Skeletal muscle cell (primary cell): Measurements from ENCODE around the gene PITPNC1.
"Not testable (repeated sequence)": the region's sequence is repeated elsewhere in the genome, so short reads cannot be mapped to it uniquely, and the experiment has no call there.

ENCODE experiments used
- DNase-seq: peaks from one replicate; pipeline ENCODE4 v3.0.0-alpha.2; 2010; ENCODE audit warnings: low read depth
- H3K4me3 ChIP-seq: 2 replicates; pipeline ENCODE4 v1.5.1; 2011; ENCODE audit warnings: low read depth, mild to moderate bottlenecking, control low read depth, low read length, moderate library complexity

The PITPNC1 gene

DNA sequence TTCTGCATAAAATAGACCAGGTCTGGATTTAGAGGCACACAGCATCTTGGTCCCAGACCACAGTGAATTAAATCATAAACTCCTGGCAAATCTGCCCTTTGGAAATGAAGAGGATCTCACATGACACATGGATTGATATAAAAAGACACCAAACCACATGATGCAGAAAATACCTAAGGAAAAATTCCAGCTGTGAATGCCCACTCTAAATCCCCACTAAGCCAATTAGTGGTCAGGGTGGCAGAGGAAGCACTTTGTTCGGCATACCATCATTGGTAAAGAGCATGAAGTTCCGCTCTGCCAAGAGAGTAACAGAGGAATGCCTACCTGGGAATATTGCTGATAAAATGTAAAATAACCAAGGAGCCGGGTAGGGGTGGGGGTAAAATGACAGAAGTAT, 308.3 kb downstream of the PITPNC1 start:
- no peak for DNase-seq
- H3K4me3 ChIP-seq: no peak overlapping the region

DNA sequence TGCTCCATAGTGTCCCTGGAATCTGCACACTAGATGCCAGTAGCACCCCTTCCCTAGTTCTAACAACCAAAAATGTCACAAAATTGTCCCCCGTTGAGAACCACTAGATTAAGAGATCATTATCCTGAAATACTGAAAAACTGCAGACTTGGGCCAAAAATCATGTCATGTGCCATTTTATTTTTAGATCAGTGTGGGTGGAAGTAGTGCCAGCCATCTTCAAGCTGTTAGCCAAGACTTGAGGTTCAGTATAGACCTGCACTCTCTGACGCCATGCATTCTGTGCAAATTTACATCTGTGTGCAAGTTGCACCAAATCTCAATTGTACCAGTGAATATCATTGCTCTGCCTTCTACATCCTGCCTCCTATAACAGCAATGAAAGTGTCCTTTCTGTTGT, 309.2 kb downstream of the PITPNC1 start:
- no peak overlapping the region for H3K4me3 ChIP-seq
- no peak for DNase-seq

DNA sequence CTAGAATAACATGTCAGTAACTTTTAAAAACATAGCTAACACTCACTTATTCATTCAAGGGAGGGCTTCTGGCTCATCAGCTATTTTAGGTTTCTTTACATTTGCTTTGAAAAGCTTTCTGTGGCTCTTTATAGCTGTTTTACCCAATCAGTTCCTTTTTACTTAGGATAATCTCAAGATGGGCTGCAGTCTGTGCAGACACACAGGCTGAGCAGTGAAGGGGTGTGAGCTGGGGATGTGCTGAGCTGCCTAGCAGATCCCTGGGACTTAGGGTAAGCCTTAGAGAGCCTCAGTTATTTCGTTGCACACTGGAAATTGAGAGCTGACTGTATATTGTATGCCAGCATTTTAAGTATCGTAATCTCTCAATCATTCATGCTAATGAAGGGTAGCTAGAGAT, 310.4 kb downstream of the PITPNC1 start:
- no peak overlapping the region for H3K4me3 ChIP-seq

DNA sequence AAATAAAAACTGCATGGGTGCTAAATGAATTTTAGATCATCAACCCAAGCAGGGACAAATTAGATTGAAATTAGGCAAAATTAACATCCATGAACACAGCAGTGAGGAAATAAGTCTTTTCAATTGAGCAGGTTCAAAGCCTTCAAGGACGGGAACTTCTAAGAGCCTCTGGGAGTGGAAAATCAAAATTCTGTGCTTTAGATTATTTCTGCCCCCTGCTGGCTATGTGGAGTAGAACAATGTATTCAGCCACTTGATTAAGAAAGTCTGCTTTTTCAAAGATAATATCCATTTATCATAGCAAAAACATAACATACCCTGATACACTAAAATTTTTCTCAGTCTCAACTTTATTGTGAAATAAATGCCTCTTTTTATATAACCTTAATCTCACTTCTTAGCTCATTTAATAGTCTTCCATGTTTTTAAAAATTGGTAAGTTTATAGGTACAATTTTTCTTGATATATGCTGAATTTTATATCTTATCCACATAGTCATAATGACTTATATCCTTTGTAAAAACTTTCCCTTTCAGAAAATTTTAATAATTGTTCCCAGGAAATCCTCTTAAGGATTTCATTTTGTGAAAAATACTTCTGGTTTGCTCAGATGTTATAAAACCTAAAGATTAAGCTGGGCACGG, 312.6 kb downstream of the PITPNC1 start:
- peak; percentile 21 for DNase-seq
- no peak overlapping the region for H3K4me3 ChIP-seq

More for the DNA sequence above, 310.4 kb downstream of the PITPNC1 start:
- DNase-seq: no peak

DNA sequence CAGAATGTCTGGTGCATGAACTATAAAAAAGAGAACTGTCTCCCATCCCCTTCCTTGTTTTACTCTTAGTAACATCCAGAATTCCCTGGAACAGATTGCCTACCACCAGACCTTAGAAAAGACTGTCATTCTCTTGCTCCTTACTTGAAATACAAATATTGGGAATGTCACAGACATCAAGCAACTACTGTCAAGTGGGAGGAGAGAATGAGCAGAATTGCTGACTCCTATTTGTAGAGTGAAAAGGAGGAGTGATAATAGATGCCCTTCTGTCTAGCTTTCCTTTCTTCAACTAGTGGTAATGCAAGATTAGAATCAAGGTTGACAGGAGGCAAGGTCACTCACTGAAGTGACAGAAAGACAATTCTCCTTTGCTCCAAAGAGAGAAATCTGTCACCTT, 316.7 kb downstream of the PITPNC1 start:
- no peak overlapping the region for H3K4me3 ChIP-seq
- DNase-seq: no peak

DNA sequence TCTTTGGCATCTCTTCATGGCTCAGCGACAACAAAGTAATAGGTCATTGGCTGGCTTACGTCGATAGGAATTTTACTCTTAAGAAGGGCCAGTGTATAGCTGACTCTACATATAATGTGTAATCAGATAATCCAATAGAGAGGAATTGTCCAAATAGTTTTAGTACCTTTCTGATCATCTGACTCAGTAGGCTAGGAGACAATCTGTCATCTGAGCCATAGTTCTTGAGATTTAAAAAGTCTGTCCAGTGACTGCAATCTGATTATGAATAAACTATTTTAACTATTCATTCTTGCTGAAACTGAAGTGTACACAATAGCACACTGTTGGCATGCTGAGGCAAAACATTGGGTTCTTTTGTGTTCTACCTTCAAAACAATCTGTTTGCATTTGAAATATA, 319.3 kb downstream of the PITPNC1 start:
- DNase-seq: no peak
- no peak overlapping the region for H3K4me3 ChIP-seq

DNA sequence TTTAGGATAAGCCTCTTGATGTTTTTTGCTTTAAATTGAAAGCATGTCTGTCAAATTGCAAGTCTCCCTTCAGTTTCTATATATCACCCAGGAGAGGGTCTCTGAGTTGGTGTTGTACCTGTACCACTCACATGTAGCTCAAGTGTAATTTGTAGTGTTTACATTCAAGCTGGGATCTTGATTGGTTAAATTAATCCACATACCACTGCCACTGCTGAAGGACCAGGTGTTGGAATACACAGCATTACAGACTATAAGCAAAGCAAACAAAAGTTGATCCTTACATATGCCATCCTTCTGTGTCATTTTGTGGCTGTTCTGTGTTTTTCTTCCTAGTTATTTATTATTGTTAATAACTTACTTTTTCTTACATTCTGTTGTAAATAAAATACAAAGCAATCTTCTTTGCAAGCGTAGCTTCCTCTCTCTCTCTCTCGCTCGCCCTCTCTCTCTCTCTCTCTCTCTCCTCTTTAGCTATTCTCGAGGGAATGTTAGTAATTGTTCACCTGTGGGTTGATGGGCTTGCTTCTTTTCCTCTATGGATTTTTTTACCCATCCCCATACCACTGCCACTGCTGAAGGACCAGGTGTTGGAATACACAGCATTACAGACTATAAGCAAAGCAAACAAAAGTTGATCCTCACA, 319.9 kb downstream of the PITPNC1 start:
- DNase-seq: no peak

DNA sequence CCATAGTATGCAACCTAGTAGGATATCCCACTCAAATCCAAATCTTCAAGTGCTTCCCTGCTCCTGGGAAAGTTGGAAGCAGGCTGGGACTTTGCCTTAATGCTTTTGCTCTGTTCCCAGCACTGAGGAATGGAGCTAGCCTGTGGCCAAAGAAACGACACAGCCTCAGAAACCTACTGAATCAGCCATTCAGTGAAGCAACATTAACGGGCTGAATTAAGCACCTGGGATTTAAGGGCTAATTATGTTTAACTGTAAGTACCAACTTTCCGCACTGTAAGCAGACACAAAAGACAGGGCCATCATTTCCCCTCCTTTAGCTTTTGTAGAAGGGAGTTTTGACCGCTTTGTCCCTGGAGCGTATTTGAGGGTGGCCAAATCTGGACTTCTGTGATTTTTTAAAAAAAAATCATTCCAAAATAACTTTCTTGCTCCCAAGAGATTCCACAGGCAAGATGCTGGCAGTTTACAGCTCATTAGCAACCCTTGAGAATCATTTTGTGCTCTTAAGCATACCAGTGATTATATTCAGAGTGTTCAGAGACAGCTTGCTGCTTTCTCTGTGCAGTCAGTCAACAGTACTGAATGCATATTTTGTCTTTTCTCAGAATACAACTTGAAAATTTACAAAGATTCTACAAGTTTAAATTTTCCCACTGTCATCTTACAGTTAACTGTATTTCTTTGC, 323.1 kb downstream of the PITPNC1 start:
- no peak overlapping the region for H3K4me3 ChIP-seq
- no peak for DNase-seq

More for the DNA sequence above, 319.9 kb downstream of the PITPNC1 start:
- no peak overlapping the region for H3K4me3 ChIP-seq

DNA sequence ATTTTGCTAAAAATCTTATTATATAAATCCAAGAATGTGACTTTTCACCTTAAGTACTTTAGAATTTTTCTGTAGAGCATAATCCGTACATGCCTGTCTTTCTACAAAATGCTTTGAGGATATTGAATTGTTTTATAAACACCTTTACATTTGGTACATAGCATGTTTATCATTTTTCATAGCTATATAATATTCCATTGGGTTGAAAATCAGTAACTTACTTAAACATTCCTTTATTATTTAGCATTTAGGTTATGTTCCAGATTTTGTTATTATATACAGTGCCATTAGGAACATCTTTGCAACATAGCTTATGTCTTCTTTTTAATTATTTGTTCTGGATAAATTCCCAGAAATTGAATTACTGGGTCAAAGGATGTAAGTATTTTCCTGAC, 323.6 kb downstream of the PITPNC1 start:
- H3K4me3 ChIP-seq: no peak overlapping the region
- no peak for DNase-seq

DNA sequence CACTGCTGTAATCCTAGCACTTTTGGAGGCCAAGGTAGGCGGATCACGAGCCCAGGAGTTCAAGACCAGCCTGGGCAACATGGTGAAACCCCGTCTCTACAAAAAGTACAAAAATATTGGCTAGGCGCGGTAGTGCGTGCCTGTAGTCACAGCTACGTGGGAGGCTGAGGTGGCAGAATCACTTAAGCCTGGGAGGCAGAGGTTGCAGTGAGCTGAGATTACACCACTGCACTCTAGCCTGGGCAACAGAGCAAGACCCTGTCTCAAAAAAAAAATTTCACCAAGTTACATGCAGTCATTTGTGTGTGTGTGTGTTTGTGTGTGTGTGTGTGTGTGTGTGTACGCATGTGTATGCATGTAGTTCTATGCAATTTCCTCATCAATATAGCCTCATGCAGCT, 325.8 kb downstream of the PITPNC1 start:
- not testable (repeated sequence) for DNase-seq, H3K4me3 ChIP-seq

DNA sequence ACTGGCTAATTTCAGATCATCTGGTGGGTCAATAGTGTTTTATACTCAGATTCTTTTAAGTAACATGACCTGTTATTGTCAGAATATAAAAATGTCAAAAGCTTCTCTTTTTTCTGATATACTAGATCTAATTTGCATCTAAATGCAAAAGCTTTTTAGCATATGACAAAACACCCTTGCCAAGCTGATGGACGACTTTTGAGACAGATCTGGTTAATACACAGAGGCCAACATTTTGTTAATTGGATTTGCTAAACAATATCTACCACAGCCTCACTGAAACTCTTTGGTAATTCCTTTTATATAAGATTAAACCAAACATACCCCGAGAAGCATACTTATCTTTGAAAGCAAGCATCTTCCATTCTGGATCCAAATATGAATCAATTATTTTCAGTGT, 330.4 kb downstream of the PITPNC1 start:
- H3K4me3 ChIP-seq: no peak overlapping the region
- DNase-seq: no peak

DNA sequence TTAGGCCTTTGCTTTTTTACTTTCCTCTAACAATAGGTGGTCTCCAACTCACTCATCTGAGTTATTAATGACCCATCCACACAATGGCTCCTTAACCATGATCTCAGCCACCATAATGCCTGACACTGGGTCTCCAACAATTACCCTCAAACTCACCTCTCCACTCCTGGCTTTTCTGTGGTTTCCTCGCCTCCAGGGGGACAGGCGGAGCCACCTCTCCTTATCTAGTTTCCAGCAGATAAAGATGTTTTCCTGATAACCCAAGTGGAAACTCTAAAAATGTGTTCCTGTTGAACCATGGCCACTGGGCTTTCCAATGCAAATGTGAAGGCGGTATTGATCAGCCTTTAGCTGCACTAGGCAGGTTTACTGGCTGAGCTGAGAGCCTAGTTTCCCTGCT, 331.3 kb downstream of the PITPNC1 start:
- DNase-seq: no peak

DNA sequence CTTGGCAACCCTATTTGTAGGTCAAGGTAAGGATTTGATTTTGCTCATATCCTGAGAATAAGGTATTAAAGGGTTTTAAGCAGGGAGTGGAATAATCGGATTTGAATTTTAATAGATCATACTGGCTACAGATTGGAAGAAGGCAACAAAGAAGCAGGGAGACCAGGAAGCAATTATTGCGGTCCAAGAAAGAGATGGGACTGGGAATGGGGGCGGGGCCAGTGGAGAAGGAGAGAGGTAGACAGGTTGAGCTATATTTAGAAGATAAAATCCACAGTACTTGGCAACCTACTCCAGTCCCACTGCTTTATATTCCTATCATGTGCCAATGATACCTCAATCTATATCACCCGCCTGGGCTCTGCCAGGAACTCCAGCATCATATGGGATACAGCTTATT, 334.8 kb downstream of the PITPNC1 start:
- no peak for DNase-seq
- H3K4me3 ChIP-seq: no peak overlapping the region

More for the DNA sequence above, 331.3 kb downstream of the PITPNC1 start:
- H3K4me3 ChIP-seq: no peak overlapping the region

DNA sequence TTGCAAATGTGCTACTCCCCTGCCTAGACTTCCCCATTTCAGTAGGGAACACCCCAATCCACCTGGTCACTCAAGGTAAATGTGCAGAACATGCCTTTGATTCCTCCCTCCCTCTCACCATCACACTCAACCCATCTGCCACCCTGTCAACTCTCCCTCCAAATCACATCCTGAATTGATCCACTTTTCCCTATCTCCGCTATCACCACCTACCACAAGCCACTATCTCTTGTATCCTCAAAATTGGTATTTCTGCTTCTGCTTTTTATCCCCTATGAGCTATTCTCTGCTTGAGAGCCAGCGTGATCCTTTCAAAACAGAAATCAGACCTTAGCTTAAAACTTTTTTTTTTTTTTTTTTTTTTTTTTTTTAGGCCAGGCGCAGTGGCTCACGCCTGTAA, 335.3 kb downstream of the PITPNC1 start:
- no peak for DNase-seq
- no peak overlapping the region for H3K4me3 ChIP-seq

DNA sequence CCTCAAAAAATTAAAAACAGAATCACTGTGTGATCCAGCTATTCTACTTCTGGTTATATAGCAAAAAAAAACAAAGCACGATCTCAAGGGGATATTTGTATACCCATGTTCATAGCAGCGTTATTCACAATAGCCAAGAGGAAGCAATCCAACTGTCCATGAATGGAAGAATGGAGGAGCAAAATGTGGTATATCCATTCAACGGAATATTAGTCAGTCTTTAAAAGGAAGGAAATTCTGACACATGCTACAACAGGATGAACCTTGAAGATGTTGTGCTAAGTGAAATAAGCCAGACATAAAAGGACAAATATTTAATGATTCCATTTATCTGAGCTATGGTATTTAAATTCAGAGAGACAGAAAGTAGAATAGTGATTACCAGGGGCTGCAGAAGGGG, 336.1 kb downstream of the PITPNC1 start:
- DNase-seq: no peak
- no peak overlapping the region for H3K4me3 ChIP-seq

DNA sequence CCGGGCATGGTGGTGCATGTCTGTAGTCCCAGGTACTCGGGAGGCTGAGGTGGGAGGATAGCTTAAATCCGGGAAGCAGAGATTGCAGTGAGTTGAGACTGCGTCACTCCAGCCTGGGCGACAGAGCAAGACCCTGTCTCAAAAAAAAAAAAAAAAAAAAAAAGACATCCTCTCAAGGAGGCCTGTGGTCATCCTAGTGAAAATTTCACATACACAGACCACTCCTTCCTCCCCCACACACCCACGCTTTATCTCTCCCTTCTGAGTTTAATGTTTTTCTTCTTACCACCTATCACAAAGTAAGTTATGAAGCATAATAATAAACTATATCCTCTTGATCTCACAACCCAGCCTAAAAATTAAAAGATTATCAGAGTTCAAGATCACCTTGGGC, 339.3 kb downstream of the PITPNC1 start:
- DNase-seq: no peak
- H3K4me3 ChIP-seq: no peak overlapping the region

DNA sequence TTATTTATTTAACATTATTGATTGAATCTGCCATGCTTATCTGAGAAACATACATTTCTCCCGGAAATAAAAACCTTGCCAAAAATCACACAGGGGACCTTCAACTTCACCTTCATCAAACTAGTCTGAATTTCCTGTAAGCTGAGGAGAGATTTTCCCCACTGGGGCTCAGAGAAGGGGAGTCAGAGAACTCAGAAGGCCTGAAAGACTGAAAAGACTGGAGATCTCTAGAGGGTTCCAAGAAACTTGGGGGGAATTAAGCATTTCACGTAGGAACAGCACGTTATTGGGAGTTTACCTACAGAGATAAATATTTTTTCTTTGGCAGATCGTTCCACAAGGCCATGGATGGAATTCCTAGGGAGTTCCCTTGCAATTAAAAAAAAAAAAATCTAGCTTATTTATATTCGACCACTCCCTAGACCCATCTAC, 340.1 kb downstream of the PITPNC1 start:
- DNase-seq: no peak
- peak overlapping the region; percentile 67 for H3K4me3 ChIP-seq

DNA sequence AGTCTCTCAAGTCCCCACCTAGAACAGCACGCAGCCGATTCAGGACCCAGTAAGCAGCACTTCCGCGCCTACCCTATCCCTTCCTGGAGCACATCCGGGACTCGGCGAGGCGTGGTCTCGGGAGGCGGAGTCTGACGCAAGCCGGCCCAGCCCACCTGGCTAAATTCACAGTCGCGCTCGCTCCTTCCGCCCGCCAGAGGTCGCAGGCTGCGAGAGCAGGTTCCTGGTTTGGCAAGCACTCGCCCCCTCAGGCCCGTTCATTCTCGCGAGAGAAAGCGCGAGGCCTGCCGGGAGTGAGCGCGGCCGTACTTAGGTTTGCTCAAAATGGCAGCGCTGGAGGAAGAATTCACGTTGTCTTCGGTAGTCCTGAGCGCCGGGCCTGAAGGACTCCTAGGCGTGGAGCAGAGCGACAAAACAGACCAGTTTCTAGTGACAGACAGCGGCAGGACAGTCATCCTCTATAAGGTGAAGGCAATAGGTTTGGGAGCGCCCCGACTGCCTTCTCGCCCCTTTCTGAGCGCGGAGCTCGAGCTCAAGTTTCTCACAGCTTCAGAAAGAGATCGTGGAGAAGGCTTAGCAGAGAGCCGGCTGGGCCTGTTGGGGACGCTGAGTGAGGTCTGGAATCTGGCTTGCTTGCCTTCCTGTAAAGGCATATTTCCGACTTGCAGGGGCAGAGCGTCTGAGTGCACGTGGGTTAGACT, 340.7 kb downstream of the PITPNC1 start, which contains the start of gene NOL11:
Gene NOL11, plus strand, starts transcription at position 313 of the 701 bp plus-strand sequence. Its CDS starts 12 bp downstream, at position 325.
- peak; percentile 96 for DNase-seq
- H3K4me3 ChIP-seq: peak within 1 kb of the TSS; percentile 67

DNA sequence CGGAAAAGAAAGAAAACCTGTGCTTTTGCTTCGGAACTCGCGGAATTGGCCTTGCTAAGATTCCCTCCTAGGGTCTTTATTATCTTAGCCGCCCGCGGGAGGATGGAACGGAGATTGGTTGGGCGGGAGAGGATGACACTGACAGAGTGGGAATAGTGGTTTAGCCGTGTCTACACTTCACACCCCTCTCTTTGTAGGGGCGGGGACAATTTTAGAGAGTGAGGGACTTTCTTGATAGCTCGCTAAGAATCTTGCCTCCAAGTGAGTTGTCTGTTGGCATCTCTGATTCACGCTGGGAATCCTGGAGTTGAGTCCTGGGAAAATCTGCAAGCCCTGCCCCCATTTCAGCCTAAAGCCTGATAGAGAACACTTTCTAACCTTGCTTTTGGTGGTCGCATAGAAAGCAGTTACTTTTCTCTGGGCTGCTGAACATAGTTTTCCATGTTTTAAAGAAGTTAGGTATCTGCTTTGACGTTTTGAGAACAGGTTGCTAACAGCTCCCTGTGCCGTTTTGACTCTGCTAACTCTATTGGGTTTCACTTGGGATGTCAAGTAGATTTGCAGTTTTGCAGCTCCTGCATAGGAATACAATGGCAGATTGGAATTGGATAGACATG, 341.4 kb downstream of the PITPNC1 start:
- no peak for DNase-seq
- peak overlapping the region; percentile 67 for H3K4me3 ChIP-seq

DNA sequence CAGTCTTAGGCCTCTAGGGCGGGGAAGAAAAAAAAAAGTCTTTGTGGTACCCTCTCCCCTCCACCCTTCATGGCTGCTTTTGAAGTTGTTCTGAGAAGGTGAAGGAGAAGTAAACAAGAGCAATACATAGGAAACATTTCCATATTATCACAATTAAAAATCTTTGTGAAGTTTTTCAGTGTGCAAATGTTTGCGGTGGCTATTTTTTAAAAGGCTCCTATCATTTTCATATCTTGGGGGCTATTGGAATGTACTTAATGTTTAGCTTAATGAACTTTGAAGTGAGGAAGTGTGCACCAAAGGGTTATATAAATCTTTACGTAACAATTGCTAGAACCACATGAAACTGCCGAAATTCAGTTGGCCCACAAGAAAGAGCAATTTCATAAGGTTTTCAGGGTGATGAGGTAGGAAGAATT, 348.3 kb downstream of the PITPNC1 start:
- no peak for DNase-seq
- no peak overlapping the region for H3K4me3 ChIP-seq
